HG02938 (cell line): Measurements from ENCODE around the gene LASP1.

ENCODE experiments used
- ATAC-seq: cut with Tn5 transposase; IDR thresholded peaks from one replicate; pipeline ENCODE4 v1.9.1; 2021; ENCODE audit warnings: mild to moderate bottlenecking, moderate library complexity; ENCODE audit not compliant: unreplicated experiment

LASP1 gene

DNA sequence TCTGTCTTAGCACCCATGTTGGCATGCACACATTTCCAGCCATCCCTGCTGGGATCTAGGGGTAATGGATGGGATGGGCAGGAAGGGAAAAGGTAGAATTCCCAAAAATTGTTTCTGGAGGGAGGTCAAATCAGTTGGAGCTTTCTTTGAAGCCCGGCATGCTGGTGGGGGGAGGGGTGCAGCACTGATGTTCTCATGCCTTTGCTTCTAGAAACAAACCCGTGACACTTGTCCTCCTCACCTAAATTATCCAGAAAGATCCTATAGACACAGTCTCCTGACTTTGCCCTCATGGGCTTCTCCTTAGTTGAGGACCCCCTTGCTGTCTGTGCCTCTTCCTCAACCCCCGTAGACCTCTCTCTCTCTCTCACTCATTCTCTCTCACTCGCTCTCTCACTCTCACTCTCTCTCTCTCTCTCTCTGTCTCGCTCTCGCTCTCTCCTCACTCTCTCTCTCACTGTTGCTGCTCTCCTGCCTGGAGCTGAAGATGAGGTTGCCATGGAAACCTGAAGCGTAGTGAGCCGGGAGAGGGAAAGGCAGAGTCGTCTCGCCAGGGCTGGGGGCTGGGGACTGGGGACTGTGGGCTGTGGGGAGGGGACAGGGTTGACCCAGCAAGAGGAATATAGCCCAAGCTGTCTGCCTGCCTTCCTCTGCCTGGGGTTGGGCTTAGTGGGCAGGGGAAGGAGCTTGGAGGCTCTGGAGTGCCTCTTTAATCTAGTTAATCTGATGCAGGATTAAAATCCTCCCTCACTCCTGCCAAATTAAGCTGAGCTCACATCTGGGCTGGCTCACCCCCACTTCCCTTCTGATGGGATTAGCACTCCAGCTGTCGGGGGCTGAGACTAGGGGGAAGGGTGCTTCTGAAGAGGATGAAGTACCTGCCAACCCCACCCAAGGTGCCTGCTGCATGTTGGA lies 16.1 kb downstream of the LASP1 start:
- ATAC-seq = no peak

DNA sequence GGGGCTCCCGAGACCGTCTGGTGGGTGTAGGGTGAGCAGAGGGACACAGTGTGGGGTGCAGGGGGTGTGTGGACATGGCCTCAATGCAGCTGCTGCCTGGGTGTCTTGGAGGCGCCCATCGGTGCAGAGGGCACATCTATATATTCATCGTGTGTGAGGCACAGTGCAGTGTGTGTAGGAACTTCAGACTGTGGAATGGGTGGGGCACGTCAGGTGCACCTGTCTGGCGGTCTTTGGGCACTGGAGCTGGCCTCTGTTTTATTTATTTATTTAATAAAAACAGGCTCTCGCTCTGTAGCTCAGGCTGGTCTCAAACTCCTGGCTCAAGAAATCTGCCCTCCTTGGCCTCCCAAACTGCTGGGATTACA lies 16.8 kb downstream of the LASP1 start:
- no peak for ATAC-seq

DNA sequence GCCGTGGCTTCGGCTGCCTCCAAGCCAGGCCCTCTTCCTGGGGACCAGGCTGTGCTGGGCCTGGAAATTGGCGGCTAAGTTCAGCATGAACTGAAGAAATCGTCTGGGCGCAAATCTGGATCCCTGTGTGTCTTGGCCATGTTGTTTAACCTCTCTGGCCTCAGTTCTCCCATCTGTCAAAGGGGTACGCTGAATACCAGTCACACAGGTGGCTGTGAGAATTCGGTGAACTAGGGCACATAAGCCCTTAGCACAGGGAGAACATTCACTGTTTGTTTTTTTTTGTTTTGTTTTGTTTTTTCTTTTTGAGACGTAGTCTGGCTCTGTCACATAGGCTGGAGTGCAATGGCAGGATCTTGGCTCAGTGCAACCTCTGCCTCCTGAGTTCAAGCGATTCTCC lies 19.0 kb downstream of the LASP1 start:
- no peak for ATAC-seq

DNA sequence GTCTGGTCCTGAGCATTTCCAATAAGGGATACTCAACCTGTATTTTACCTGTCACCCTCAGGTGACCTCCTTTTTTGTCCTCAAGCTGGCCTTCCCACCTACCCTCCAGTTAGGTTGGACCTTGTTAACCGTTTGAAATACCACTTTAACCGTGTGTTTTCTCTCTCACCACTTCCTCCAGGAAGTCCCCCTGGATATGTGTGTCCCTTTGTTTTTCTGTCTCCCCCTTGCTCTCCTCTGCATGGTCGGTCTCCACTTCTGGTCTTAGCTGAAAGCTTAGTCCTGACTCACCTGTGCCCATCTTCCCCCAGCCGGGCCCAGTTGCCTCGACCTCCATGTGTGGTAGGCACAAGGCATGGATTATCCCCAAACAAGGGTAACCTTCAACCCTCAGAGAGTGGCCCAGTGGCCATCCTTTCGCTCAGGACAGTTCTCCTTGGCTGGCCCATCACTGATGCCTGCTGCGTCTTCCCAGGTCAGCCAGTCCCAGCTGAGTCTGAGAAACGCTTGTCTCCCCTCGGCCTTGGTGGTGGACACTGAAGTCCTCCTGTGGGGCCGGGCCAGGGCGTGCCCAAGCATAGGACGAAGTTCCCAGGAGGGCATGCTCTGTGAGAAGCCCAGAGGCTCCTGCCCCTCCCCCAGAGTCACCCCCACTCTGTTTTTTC lies 20.0 kb downstream of the LASP1 start:
- ATAC-seq = no peak

DNA sequence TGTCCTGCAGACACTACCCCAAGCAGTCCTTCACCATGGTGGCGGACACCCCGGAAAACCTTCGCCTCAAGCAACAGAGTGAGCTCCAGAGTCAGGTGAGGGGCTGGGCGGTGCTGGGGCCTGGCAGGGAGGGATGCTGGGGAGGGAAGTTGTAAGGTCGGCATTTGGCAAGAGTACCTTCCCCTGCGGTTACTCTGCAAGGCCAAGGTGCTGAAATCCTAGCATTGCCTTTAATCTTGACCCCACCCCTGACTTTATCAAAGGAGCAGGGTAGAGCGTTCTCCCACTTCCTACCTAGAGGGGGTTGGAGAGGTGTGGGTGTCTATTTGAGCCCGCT lies 20.5 kb downstream of the LASP1 start:
- no peak for ATAC-seq

DNA sequence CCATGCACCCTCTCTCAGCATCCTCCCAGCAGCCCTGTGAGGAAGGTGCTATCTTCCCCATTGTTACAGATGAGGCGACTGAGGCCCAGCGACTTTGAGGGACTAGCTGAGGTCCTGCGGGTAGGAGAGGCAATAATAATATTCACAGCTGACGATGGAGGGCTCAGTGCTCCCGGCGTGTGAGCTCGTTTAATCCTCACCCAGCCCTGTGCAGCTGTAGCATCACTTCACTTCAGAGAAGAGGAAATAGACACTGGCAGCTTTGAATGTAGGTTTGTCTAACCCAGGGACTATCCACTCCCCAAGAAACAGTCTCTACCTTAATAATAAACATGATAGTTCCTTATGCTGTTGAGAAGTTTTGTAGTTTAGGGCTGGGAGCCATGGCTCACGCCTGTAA lies 21.6 kb downstream of the LASP1 start:
- ATAC-seq = no peak

DNA sequence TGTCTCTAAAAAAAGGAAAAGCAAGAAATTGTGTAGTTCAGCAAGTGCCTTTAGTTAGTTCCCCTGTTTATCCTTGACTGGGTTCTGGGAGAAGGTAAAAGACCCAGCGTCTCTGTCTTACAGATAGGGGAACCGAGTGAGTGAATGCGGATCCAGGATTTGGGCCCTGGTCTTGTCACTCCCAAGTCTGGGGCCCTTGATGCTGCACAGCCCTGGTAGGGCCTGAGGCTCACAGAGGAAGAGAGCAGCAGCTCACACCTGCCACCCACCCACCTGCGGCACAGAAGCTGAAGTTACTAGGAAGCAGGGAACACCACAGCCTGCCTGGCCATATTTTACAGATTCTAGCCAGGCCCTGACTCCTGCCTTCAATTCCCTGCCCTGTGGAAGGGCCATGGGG lies 22.2 kb downstream of the LASP1 start:
- no peak for ATAC-seq

DNA sequence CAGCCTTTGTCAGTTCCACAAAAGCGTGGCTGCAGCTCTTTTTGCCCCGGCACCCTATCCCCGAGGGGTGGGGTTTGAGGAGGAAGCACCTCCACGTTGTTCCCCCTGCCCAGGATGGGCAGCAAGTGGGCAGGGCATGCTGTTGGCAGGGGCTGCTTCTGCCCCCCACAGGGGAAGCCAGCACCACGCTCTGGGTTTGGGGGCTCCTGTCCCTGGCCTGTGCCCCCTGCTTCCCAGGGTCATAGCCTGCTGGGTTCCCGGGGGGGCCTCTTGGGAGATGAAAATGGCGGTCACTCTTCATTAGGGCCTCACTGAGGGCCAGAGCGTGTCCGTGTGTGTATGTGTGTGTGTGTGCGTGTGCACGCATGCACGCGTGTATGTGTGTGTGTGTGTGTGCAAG lies 22.8 kb downstream of the LASP1 start:
- ATAC-seq = no peak

DNA sequence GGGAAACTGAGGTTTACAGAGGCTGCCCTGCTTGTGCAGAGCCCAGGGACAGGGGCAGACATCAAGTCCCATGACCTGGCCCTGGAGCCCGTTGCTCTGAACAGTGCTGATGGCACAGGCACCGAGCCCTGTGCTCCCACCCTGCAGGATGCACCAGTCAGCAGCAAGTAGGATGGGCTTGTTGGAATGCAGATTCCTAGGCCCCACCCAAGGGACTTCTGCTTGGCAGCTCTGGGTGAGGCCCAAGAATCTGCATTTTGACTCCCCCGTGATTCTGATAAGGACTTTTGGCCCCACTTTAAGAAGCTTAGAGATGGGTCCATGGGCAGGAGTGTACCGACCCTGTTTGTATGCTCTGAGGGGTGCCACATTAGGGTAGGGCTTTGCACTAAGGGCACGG lies 23.3 kb downstream of the LASP1 start:
- ATAC-seq = no peak

DNA sequence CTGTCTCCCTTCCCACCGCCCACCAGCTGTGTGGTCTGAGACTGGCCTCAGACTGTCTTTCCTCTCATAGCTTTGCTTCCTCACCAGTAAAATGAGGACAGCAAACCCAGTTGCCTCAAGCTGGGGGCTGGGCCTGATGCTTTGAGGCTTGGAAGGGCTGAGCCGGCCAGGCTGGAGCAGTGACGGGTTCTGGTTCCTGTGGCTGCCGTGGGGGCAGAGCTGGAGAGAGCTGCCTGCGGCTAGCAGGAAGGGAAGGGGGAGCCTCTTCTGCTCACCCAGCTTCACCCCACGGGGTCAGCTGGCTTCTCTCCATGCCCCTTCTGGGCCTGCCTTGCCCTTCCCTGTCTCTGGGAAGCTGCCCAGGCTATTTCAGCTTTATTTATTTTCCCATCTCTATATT lies 23.7 kb downstream of the LASP1 start:
- no peak for ATAC-seq

DNA sequence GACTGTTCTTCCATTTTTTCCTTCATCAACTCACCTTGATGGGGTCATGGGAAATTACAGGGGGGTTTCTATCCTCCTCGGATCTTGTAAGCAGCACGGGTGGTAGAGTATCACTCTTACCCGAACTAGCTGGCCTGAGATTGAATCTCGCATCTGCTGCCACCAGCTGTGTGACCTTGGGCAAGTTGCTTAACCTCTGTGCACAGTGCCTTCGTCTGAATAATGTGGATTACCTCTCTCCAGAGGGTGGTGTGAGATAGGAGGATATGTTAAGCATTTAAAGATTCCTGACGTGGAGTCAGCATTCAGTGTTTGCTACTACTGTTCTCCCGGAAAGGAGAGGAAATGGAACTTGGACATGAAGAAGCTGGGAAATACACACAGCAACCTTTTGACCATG lies 24.4 kb downstream of the LASP1 start:
- no peak for ATAC-seq

DNA sequence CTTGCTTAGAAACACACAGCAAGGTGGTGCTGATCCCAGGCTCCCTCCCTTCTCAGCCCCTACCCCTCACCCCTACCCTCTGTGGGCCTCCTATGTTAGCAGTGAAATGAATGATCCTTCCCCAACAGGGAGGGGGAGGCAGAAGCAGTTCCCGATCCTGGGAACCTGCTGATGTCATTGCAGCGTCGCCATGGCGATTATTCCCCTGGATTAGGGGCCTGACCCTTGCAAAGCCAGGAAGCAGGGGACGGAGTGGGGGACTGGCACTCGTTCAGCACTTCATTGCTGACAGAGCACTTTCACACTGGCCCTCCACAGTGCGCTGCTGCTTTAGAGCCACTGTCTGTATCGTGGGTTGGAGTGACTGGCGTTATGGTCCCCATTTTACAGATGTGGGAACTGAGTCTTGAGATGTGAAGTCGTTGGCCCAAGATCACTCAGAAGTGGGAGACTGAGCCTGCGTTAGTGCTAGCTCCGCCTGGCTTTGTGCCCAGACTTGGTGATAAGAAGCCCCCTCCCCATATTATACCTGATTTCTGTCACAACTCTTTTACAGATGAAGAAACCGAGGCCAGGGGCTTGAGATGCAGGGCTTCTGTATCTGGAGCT lies 26.6 kb downstream of the LASP1 start:
- ATAC-seq = no peak

DNA sequence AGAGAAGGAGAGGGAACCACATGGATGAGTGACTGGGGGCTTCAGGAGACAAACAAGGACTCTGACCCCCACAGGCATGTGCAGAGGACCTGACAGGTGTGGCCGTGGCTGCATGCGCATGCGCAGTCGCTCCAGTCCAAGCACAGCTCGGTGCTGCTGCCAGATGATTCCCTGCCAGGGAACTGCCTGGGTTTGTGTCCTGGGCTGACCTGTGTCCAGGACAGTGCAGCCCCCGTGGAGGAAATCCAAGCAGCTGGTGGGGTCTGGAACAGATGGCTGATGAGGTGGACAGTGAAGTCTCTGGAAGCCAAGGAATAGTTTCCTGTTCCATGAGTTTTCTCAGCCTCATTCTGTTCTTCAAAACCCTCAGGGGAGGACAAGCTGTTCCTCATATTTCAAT lies 27.3 kb downstream of the LASP1 start:
- ATAC-seq = no peak

DNA sequence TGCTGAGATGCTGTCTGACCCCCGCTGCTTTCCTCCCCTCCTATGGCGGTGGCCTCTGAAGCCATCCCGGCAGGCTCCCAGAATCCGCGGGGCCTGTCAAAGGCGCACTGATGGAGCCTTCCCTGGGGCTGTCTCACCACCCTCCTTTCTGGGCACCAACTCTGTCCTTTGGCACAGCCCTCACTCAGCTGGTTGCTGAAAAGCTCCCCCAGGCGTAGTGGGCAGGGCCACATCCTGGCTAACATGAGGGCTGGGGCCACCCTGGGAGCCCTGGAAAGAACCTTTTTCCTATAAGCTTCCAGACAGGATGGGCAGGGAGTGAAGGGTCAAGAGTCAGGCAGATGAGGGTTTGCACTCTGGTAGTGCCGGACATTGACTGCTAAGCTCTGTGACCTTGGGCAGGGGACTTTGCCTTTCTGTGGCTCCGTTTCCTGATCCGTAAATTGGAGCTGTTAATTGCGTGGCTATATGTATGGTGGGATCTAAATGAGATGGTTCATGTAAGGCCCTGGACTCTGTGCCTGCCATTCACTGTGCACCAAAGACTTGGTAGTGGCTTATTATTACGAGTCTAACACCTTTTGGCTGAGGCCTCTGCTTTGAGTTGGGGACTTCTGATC lies 27.9 kb downstream of the LASP1 start:
- no peak for ATAC-seq

DNA sequence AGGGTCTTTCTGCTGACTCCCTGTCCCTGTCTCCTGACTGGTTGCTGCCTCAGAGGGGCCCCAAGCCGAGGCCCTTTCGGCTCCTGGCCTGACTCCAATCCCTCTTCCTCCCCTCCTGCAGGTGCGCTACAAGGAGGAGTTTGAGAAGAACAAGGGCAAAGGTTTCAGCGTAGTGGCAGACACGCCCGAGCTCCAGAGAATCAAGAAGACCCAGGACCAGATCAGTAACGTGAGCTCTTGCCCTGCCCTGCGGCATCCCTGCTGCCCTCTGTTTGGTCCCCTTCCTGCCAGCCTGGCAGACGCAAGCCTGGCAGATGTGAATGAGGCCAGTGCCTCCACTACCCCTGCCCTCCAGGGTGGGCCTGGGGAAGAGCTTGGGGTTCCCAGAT lies 28.4 kb downstream of the LASP1 start:
- ATAC-seq = peak; percentile 8

DNA sequence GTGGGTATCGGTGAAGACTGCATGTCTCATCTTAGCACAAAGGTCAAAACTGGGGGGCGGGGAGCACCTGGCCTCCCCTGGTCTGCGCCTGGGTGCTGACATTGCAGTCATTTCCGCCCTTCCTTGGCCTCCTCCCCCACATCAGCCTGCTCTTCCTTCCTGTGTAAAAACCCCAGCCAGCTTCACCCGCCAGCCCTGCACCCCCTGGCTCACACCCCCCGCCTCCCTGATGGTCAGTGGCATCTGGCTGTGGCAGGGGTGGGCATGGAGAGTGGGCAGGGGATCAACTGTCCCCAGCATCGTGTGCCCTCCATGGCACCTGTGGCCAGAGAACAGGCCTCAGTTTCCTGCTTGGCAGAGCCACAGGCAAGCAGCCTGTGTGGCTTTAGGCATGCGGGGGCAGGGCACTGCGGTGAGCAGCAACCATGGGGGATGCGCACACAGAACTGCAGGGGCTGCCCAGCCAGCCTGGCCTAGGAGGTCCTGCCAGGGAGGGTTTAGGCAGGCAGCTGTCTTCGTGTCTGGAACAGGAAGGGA lies 29.0 kb downstream of the LASP1 start:
- peak; percentile 70 for ATAC-seq

DNA sequence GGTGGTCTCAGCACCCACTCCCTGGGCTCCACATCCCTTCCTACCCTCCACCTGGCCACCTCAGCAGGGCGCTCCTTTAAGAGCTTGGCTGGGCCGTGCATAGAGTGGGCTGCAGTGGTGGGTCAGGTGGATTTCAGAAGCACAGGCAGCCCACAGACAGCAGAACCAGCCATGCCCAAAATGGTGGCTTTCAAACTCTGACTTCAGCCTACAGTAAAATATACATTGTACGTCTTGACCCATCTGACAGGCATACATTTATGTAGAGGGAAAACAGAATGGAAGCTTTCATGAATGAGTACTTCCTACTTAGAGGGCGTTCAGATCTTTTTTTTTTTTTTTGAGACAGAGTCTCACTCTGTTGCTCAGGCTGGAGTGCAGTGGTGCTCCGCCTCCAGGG lies 29.6 kb downstream of the LASP1 start:
- no peak for ATAC-seq

DNA sequence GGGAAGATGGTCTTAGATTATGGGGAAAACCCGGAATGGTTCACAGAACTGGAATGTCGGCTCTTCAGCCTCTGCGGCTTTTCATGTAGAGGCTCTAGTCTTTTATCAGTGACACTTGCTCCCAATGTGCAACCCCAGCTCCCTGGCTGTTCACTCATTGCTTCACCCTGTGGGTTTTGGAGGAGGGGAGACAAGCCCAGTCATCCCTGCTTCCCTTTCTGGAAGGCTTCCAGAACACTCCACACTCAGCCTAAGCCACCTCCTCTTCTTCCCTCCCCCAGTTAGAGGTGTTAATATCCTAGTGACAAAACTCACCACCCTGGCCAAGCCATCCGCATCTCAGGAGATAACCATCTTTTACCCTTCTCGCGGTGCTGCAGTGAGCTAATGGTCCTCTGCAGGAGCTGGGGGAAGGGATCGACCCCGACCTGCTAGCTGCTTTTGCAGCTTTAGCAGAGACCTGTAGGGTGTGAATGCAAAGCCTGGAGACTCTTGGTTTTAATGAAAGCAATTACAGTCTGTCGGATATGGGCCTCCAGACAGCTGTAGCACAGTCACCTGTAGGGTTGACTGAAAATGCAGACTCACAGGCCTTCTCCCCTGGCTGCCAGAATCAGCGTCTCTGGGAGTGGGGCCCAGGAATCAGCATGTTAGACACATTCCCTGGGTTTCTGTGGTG lies 31.3 kb downstream of the LASP1 start:
- ATAC-seq = no peak

DNA sequence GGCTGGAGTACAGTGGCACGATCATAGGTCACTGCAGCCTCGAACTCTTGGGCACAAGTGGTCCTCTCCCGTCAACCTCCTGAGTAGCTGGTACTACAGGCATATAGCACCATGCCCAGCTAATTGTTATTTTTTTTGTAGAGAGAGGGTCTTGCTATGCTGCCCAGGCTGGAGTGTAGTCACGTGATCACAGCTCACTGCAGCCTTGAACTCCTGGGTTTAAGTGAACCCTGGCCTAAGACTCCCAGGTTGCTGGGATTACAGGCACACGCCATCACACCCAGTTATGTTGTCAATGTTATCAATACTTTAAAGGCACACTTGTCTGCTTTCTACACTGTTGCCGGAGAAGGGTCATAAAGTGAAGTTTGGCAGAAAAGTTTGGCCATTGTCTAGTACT lies 33.5 kb downstream of the LASP1 start:
- no peak for ATAC-seq

DNA sequence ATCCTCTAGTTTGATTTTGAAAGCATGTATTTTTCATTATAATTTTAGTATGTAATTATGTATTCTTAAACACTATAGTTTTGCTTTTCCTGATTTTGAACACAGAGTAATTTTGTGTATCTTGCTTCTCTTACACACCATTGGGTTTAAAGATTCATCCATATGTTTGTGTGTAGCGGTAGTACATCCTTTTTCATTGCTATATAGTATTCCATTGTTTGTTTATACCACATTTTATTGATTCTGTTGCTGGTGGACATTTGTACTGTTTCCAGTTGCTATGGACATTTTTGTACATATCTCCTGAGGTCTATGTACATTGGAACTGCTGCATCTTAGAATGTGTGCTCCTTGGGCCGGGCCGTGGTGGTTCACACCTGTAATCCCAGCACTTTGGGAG lies 35.0 kb downstream of the LASP1 start:
- no peak for ATAC-seq

DNA sequence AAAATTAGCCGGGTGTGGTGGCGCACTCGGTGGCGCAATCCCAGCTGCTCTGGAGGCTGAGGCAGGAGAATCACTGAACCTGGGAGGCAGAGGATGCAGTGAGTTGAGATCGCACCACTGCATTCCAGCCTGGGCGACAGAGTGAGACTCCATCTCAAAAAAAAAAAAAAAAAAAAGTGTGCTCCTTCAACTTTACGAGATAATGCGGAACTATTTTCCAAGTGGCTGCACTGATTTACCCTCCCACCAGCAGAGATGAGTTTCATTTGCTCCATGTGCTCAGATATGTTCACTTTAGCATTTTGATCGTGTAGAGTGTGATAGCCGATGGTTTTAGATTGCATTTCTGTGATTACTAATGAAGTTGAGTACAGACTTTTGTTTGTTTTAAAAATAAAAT lies 35.5 kb downstream of the LASP1 start:
- no peak for ATAC-seq
